NCI-H1105 (cell line): ENCODE results near the gene MAEL.
"Not testable (repeated sequence)": the region's sequence is repeated elsewhere in the genome, so short reads cannot be mapped to it uniquely, and the experiment has no call there.

Source experiments
- DNase-seq: peaks from one replicate; lab custom pipeline; 2025; lab: John Stamatoyannopoulos, UW

The MAEL gene

DNA sequence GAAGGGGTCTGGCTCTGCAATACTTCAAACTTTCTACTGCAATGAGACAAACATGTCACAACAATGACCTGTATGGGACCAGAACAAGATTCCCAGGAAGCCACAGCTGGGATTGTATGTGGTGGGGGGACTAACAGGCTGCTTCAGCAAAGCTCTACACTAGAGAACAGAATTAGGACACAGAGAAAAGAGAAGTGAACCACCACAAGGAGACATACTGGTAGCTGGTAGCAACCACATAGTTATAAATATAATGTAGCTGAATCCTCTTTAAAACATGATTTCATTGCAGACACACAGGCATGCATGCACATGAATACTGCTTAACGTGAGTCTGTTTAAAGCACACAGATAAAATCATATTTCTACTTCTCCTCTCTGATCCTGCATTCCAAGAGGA lies 10.3 kb upstream of the MAEL start:
- no peak for DNase-seq

DNA sequence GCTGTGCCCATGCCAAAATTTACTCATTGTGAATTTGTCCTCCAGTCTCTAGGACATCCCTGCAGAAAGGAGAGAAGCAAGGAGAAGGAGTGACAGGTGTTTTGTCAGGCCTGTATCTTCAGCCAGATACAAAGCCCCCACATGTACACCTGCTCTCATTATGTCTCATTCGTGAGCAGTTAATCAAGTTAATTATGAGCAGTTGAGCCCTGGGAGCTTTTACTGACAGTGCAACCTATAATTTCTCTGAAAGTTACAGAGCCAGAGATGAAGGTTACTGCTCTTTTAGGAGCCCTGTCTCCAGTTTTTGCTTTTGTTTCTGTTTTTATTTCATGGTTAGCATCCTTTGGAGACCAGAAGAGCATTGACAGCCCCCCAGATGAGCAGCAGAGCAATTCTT lies 8.7 kb upstream of the MAEL start:
- peak; percentile 88 for DNase-seq

DNA sequence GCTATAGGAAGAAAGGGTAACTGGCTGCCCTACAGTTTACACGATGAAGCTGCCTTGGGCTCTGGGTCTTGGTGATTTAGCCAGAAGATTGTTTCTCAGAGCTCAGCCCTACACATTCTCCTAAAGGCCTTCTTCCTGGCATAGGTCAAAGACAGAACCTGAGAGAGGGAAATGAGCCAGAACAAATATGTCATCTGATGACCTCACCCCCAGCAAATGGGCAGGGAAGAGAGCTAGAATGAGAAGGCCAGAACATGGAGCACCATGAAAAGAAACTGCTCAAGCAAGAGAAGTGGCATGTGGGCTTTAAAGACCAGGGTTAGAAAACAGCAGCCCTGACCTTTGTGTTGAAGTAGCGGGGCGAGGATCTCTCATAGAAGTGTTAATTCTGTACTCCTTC lies 8.3 kb upstream of the MAEL start:
- no peak for DNase-seq

DNA sequence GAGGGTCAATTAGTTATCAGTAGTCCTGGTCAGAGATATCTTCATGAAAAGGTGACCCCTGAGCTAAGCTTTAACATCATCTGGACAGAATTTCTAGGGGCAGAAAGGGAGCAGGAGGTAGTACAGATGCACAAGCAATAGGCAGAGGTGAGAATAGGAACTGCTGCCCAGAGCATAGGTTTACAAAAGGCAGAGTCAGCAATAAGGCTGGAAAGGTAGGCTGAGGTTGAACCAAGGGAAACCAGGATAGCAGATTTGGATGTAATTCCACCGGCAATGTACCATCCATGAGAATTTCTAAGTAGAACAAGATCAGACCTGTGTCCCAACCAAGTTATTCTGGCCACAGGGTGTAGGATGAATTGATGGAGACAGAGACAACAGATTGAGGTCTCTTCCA lies 7.5 kb upstream of the MAEL start:
- DNase-seq: no peak

DNA sequence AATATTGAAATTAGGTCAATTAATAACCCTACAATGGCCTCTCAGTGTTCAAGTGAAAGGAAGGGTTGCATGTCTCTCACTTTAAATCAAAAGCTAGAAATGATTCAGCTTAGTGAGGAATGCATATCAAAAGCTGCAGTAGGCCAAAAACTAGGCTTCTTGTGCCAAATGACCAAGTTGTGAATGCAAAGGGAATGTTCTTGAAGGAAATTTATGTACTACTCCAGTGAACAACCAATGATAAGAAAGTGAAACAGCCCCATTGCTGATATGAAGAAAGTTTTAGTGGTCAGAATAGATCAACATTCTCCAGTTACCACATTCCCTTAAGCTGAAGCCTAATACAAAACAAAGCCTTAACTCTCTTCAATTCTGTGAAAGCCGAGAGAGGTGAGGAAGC lies 10.0 kb downstream of the MAEL start:
- no peak for DNase-seq

DNA sequence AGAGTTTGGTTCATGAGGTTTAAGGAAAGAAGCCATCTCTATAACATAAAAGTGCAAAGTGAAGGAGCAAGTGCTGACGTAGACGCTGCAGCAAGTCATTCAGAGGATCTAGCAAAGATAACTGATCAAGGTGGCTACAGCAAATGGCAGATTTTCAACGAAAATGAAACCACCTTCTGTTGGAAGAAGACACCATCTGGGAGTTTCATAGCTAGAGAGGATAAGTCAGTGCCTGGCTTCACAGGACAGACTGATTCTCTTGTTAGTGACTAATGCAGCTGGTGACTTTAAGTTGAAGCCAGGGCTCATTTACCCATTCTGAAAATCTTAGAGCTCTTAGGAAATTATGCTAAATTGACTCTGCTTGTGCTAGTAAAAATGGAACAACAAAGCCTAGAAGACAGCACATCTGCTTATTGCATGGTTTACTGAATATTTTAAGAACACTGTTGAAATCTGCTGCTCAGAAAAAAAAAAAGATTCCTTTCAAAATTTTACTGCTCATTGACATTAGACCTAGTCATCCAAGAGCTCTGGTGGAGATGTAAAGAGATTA lies 10.5 kb downstream of the MAEL start:
- no peak for DNase-seq

DNA sequence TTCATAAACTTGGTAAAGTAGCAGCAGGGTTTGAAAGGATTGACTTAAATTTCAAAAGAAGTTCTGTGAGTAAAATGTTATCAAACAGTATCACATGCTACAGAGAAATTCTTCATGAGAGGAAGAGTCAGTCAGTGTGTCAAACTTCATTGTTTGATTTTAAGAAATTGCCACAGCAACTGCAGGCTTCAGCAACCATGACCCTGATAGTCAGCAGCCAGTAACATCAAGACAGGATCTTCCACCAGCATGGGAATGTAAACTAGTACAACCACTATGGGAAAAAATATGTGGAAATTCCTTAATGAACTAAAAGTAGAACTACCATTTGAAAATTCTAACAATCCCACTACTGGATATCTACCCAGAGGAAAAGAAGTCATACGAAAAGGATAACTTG lies 11.5 kb downstream of the MAEL start:
- no peak for DNase-seq

DNA sequence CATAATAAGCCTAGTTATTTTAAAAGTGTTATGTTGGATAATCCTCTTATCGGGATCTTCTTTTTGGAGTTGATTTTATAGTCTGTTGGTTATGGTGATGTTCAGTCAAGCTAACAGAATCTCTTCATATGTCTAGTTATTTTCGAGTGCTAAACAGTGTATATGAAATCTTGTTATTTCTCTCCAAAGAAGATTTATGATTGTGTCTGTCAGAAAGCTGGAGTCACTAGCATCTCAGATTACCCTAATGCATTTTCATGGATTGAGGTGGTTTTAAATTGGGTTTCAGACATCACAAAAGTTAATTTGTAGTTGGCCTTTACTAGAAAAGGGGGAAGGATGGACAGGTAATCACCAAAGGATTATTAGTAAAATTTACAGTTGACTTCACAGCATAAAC lies 13.3 kb downstream of the MAEL start:
- DNase-seq: no peak

DNA sequence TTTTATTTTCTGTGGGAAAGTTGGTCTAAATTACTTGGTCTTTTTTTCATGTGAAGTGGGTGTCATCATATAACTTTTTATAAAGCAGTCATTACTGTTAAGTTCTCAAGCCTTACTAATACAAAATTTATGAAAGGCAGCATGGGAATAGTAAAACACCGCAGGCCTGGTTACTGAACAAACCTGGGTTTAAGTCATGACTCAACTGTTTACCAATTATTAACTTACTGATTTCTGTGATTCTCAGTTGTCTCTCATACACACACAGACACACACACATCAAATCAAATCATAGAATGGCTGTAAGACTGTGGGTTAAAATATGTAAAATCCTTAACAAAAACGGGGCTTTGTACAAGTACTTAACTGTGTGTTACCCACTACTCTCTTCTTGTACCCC lies 14.6 kb downstream of the MAEL start:
- DNase-seq: no peak

DNA sequence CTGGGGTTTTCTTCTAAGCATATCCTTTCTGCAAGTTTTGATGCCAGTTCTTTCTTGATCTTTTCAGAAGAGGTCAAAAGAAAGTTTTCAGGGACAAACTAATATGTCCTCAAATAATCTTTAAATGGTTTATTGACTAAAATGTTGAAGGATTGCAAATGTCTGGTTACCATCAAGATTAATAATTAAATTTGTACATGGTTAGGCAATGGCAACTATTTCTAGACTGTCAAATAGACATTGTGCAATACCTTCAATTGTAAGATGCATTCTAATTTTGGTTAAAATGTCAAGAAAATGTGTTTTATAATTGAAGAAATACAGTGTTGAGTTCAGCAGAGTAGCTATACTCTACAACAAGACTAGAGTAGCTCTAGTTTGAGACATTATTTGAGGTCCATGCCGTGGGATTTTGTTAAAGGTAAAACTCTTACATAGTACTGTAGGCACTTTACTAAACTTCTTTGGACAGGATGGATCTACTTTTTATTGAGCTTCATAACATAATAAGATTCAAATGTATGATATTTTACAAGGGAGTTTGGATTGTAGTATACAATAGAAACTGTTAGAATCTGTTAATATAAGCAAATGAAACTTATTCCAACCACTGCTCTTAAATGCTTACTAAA lies 22.6 kb downstream of the MAEL start:
- DNase-seq: no peak

DNA sequence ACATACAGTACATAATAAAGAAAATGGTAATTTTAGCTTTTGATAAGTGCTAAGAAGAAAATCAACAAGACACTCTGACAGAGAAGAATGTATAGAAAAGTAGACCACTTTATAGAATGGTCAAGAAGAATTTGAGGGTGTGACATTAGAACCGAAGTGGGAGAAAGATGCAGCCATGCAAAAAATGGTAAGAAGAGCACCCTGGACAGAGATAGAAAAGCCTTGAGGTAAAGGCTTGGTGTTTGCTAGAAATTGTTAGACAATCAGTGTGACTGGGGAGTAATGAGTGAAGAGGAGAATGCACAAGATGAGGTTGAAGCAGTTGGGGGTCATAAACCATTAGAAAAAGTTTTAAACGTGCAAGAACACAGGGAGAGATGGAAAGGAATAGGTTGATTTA lies 23.5 kb downstream of the MAEL start:
- no peak for DNase-seq

DNA sequence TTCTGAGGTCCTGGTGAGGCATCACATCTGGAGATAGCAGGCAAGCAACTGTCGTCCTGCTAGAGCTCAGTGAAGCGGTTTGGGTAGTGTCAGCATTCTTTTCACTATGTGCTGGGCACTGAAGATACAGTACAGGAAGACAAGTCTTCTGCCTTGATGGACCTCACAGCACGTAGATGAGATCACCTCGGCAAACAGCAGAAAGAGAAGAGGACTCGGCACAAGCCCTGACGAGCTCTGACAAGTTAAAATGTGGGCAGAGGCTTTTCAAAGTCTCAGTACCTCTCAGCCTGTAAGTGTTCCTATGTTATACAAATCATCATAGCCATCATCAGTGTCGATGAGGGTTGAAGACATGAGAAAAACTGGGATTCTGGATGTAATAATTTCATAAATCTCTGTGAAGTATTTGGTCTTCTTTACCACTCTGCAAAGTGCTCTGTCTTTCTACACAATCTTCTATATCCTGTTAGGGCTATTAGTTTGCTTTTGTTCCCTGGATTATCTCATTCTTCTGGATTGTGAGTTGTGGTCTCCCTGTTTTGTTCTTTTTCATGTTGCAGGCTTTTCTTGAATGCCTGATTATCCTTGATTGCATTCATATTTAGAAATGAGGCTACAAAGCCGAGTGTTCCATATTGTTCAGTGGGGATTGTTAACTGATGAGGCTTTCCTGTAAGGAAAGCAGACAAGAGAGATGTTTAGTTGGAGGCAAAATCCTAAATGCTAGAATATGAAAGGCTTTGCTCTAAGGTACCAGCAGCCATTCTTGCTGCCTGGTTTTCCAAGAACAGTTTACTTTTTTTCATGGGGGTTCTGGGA lies 24.2 kb downstream of the MAEL start:
- DNase-seq: no peak

DNA sequence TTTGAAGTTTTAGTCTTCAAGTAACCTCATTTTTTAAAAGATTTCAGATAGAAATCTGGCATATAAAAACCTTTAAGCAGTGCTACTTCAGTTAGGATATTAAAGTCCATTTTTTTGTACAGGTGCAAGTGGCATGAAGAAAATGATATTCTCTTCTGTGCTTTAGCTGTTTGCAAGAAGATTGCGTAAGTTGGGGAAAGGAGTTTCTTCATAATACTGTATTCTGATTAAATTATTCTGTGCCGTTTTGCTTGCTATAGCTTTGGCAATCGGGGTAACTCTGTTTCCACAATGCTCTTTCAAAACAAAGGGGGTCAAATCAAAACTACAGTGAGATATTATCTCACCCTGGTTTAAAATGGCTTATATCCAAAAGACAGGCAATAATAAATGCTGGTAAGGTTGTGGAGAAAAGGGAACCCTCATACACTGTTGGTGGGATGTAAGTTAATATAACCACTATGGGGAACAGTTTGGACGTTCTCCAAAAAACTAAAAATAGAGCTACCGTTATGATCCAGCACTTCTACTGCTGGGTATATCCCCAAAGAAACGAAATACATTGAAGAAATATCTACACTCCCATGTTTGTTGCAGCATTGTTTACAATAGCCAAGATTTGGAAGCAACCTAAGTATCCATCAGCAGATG lies 27.1 kb downstream of the MAEL start:
- DNase-seq: no peak

DNA sequence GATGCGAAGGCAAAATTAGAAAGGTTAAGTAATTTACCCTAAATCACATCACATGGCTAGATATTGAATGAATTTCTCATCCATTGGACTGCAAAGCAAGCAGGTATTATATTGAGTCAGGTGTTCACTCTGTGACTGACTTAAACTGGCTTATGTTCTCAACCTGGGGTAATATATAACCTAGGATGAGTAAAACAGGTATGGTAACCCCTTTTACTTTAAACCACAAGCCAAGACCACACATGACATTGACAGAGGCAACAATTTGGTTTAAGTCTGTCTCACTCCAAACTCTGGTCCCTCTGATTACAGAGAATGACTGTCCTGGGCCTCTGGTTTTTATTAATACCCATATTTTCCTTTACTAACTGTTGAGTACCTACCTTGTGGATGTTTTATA lies 33.3 kb downstream of the MAEL start:
- no peak for DNase-seq

DNA sequence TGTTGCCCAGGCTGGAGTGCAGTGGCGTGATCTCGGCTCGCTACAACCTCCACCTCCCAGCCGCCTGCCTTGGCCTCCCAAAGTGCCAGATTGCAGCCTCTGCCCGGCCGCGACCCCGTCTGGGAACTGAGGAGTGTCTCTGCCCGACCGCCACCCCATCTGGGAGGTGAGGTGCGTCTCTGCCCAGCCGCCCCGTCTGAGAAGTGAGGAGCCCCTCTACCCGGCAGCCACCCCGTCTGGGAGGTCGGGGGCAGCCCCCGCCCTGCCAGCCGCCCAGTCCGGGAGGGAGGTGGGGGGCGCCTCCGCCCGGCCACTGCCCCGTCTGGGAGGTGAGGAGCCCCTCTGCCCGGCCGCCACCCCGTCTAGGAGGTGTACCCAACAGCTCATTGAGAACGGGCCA lies 40.5 kb downstream of the MAEL start:
- DNase-seq: not testable (repeated sequence)

DNA sequence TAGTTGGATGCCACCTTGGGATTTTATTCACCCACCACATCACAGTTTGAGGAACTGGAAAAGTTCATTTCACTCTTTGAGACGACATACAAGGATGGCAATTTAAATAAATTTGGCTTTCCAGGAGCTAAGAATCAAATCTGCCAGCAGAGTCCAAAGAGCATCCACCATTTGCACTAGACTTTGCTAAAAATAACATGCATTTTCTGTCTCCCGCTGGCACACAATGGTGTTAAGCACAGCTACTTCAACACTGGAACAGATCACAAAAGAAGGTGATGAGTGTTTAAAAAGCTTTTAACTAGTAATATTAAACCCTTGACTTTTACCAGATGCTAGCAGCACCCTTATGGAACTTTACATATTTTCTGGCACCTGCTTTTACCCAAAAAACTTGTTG lies 44.6 kb downstream of the MAEL start:
- DNase-seq: no peak

DNA sequence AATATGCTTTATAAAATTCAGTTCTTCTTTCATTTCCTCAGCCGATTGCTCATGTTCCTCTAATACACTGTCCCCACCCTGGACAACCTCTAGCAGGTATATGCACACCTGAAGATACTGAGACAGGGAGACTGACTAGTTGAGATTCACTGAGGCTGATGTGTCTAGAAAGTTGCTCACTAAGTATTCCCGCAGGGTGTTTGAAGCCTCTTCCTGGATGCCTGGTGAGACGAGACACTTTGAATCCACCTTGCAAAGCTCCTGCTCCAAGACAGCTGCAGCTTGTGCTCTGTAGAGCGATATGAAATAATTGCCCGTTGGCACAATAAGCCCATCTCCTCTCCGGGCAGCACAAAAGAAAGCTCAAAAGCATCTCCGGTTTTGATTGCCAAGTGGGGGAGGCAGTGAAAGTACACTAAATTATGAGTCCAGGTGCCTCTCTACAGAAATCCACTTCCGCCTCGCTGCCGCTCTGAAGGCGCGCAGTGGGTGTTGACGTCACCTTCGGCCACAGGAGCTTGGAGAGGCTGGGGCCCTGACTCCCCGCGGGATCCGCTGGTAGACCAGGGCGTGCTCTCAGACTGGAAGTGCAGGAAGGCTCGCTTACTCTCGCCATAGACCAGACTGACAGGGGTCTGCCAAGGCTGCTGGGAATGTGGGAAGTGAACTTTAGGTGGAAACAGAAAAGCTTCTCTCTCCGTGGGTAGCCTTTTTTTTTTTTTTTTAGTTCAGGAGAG lies 54.8 kb downstream of the MAEL start:
- peak; percentile 98 for DNase-seq

DNA sequence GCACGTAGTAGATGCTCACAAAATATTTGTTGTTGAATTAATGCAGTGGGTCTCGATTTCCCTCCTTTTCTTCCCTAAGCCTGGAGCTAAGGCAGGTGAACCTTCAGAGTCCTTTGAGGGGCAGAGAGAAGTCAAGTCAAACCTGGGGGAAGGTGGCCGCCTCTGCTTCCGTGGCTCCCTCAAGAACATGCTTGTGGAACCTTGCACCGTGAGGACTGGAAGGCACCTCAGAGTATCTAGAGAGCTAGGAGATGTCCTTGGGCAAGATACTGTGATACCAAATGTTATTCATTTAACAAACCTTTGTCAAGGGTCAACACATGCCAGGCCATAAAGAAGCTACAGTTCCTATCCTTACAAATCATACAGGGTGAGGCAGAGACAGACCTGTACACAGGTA lies 62.8 kb downstream of the MAEL start:
- DNase-seq: no peak

DNA sequence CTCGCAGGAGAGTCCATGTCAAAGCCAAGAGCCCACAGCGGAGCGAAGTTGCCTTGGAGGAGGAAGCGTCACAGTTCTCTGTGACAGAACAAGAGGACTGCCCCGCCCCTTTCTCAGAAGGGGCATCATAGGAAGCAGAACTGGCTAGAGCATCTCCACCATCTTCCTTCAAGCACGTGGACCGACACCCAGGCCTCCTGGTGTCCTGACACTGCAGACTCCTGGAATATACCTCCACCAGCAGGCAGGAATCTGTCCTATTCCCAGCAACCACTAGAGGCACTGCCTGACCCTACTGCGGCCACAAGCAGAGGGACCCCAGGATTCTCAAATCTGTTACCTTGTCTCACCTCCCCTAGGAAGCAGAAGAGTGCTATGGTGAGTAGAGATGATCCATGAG lies 63.3 kb downstream of the MAEL start:
- no peak for DNase-seq

DNA sequence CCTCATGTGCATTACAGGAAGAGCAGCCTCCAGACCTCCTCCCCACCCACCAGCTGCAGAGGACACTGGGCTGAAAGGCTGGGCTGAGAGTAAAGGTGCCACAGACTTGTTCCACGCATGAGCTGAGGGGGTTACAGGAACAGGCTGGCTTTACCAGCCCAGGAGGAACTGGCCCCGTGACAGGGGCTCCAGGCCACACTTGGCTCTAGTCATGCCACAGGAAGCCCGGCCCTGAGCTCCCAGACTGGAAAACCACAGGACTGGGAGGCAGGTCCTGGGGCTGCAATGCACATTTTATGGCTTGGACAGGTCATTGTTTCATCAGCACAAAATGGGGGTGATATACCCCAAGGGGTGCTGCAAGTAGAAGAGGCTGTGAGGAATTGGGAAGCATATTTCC lies 65.5 kb downstream of the MAEL start:
- no peak for DNase-seq

DNA sequence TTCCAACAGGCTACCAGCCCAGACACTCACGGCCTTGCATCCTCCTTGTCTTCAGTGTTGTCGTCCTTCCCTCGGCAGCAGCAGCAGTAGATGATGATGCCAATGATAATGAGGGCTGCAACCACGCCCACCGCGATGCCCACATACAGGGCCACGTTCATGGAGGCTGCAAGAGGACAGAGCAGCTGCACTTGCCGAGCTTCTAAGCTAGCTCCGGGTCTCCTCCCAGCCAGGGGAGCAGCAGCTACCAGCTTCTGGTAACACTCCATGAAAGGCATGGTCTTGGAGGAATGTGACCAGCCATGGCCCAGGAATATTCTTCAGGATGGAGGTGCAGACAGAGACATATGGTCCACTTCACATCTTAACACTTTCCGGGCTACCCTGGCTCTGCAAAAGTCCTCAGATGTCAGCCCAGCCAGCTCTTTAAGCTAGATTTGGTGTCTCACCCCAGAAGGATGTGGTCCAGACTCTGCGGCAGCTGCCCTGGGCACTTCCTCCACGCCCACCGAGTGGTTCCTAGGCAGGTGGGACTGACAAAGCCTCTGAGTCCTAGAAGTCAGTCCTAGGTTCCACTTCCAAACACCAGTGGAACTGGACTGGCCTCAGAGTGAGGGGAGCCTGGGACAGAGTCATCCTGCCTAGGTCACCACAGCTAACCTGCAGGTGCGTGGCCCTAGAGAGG lies 66.0 kb downstream of the MAEL start:
- DNase-seq: no peak
